OCI-LY1 (cell line): ENCODE results near the gene PNPT1.

Experiments
- CTCF ChIP-seq: fragments of 200-600 bp; sonication (generic), shearing (Covaris generic); IDR thresholded peaks from 2 replicates; pipeline ENCODE4 v1.5.1; 2017; ENCODE audit warnings: mild to moderate bottlenecking, antibody characterized with exemption, low read length, moderate library complexity, mixed read lengths
- EZH2 ChIP-seq: fragments of 200-600 bp; sonication (generic), shearing (Covaris generic); IDR thresholded peaks from 2 replicates; pipeline ENCODE4 v1.8.0; 2017; ENCODE audit warnings: borderline replicate concordance, mixed run types, mild to moderate bottlenecking, antibody characterized with exemption, low read length, moderate library complexity, mixed read lengths

- TF ChIP-seq CTCF (no peak), EZH2 (no peak)
Measured at GRCh38 chr2:55601849-55602248, 91.8 kb downstream of the PNPT1 start.
